GM12864 (cell line): ENCODE data around the gene POLR1F.

Source experiments
- DNase-seq: peaks from one replicate; pipeline ENCODE4 v3.0.0-alpha.2; 2011; ENCODE audit warnings: low read depth
- H3K4me3 ChIP-seq: 2 replicates; pipeline ENCODE4 v1.5.1; 2011; ENCODE audit warnings: mild to moderate bottlenecking, low read depth, low read length, control low read depth
- TF ChIP-seq, protein P1 (sequence below): IDR thresholded peaks from 2 replicates; pipeline ENCODE4 v1.5.1; 2011; ENCODE audit warnings: low read depth, mild to moderate bottlenecking, moderate library complexity, low read length, control low read depth, inconsistent platforms; ENCODE audit errors: missing control alignments

POLR1F gene

DNA sequence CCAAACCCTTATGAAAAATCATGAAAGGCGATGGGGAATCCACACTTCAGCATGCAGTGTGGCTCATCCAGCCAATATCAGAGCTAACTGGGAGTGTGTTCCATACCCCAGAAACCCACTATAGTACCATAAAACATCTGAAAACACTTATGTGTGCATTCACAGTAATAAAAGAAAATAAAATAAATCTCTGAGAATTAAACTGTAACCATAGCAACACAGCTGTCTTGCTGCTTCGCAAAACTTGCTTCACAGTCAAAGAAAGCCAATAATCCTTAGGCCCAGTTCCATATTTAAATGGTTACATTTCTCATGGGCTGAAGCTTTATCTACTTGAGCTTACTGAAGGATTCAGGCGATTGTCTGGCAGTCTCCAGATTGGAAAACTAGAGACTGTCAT, 19.9 kb upstream of the POLR1F start:
- TF ChIP-seq, protein P1, sequence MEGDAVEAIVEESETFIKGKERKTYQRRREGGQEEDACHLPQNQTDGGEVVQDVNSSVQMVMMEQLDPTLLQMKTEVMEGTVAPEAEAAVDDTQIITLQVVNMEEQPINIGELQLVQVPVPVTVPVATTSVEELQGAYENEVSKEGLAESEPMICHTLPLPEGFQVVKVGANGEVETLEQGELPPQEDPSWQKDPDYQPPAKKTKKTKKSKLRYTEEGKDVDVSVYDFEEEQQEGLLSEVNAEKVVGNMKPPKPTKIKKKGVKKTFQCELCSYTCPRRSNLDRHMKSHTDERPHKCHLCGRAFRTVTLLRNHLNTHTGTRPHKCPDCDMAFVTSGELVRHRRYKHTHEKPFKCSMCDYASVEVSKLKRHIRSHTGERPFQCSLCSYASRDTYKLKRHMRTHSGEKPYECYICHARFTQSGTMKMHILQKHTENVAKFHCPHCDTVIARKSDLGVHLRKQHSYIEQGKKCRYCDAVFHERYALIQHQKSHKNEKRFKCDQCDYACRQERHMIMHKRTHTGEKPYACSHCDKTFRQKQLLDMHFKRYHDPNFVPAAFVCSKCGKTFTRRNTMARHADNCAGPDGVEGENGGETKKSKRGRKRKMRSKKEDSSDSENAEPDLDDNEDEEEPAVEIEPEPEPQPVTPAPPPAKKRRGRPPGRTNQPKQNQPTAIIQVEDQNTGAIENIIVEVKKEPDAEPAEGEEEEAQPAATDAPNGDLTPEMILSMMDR: no peak
- DNase-seq: no peak
- H3K4me3 ChIP-seq: no peak overlapping the region

DNA sequence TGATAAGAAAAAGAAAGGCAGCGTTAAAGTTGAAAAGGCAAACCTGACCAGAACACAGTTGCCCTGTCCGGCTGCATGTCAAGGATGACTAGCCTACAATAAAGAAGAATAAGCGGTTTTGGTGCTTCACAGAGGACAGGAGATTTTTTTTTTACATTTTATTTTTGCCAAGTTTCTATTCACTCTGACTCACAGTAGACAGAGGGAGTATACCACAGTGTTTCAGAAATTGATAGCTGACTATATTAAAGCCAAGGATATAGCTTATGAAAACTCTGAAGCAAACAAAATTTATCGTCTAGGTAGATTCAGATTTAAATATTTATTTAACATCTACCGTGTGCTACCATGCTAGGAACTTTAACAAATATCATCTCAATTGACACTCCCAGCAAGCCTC, 16.9 kb upstream of the POLR1F start:
- TF ChIP-seq, protein P1: no peak

DNA sequence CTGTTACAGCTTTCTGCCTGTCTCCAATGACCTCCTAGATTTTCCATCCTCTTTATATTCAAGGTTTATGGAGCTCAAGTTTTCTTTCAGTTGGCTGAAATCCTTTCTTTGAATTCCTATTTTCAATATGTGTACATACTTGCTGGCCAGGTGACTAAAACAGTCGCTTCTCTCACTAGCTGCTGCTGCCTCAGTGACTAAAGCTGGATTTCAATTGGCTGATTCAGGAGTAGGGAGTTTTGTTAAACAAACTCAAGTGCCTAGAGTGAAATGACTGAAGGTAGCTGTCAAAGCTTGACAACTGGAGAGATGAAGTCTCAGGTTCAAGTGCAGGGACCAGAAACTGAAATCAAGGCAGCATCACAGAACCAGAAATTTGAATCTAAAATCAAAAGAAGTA, 6.7 kb upstream of the POLR1F start:
- TF ChIP-seq, protein P1: no peak
- no peak for DNase-seq
- H3K4me3 ChIP-seq: no peak overlapping the region

More for the DNA sequence above, 16.9 kb upstream of the POLR1F start:
- no peak overlapping the region for H3K4me3 ChIP-seq
- DNase-seq: no peak

DNA sequence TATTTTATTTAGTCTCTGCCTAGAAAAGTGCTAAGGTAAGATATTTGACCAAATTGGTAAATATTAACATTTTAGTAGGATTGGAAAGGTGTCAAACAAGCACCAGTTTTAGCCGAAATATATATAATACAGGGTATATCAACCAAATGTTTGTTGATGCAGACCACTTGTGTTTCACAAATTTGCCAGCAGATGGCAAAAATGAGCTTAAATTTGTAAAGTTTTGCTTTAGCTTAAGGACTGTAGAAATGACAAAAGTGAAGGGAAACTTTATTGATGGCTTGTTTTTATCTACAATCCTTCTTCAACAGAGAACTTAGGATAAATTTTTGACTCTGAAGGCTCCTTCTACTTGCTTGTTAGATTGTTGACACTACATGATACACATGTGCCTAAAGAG, 4.8 kb upstream of the POLR1F start:
- TF ChIP-seq, protein P1: peak; percentile 47
- DNase-seq: peak; percentile 16
- no peak overlapping the region for H3K4me3 ChIP-seq

DNA sequence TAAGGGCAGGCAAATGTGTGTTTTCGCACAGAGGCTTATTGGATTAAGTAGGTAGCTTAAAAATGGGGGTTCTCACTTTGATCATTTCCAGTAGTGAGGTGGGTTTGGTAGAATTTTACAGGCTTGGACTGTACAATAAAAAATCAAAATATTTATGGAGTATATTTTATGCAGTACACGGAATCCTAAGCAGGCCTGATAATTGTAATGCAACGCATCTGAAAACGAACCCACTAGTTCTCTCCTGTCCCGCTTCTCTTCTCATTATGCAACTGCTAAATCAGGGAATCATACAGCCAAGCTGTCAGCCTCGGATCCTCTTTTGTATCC, 377 bp upstream of the POLR1F start:
- TF ChIP-seq, protein P1: no peak
- no peak for DNase-seq
- no peak overlapping the region; the same call in 1 of the 2 replicates for H3K4me3 ChIP-seq

DNA sequence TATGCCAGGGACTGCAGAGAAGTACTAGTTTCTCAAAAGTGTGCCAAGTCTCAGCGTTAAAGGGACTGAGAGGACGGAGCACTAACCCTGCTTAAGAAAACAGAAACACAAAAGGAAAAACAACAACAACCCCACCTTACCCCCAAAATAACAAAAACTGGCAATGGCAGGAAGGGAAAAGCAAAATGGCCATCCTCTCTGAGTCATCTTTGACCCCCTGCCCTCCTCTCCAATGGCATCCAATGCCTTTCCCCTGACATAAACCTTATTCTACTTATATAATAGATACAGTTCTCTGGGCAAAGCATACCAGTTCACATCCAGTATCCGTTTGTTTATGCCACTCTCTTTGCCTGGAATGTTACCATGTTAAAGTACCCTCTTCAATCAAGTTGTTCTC, 1.6 kb downstream of the POLR1F start:
- TF ChIP-seq, protein P1: no peak
- no peak for DNase-seq
- H3K4me3 ChIP-seq: peak overlapping the region; percentile 14; the same call in 1 of the 2 replicates

DNA sequence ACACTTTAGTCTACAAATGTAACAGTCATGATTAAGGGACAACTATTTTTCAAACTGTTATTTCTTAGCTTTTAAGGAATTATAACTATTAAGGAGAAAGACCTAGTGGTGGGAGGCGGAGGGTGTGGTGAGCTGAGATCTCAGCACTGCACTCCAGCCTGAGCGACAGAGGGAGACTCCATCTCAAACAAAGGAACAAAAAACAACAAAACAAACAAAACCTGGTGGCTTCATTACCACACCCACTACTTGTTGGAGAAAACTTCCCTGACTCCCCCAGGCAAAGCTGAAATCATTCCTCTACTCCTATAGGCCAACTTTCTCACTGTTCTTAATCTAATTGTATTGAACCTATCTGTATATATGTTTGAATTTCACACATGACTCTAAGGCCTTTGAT, 3.2 kb downstream of the POLR1F start:
- no peak for DNase-seq
- no peak overlapping the region for H3K4me3 ChIP-seq
- TF ChIP-seq, protein P1: no peak
